Skeletal muscle tissue (tissue), 4 donors: ENCODE measurements around the gene NOL3. TPM values are rescaled to one million over a fixed set of nuclear protein-coding genes. Genes with fewer than 3 reads are reported as not detected.

Source experiments
- H3K27ac ChIP-seq: one replicate; pipeline ENCODE4 v1.7.0; 2013; ENCODE audit warnings: mild to moderate bottlenecking, low read depth, low read length, inconsistent platforms
- H3K27me3 ChIP-seq, 3 donors: one replicate each; pipeline ENCODE4 v1.7.0; 2013; ENCODE audit warnings: low read length in 3 of 3; ENCODE audit not compliant: control insufficient read depth in 3 of 3, insufficient read depth in 3 of 3
- H3K36me3 ChIP-seq, 3 donors: one replicate each; pipeline ENCODE4 v1.7.0; 2013; ENCODE audit warnings: low read length in 3 of 3; ENCODE audit not compliant: control insufficient read depth in 3 of 3, insufficient read depth in 3 of 3
- H3K4me1 ChIP-seq, 3 donors: one replicate each; pipeline ENCODE4 v1.7.0; 2013; ENCODE audit warnings: low read length in 3 of 3, mild to moderate bottlenecking in 3 of 3; ENCODE audit not compliant: control insufficient read depth in 3 of 3, insufficient read depth in 3 of 3
- H3K4me3 ChIP-seq, 3 donors: one replicate each; pipeline ENCODE4 v1.7.0; 2013; ENCODE audit warnings: low read length in 3 of 3
- H3K9ac ChIP-seq, 3 donors: one replicate each; pipeline ENCODE4 v1.7.0; 2013; ENCODE audit warnings: low read length in 3 of 3, mild to moderate bottlenecking in 3 of 3, moderate library complexity in 2 of 3, low read depth in 1 of 3
- H3K9me3 ChIP-seq, 3 donors: one replicate each; pipeline ENCODE4 v1.7.0; 2013; ENCODE audit warnings: low read length in 3 of 3; ENCODE audit not compliant: control insufficient read depth in 3 of 3
- total RNA-seq: library from RNA; depleted of rRNA; stranded (reverse); fragments of >200 nt; gene quantifications from one replicate; pipeline ENCODE4 v1.2.3, GENCODE V29; 2014
- donor health status: Osteomylitis.

Gene NOL3
- total RNA-seq, 1 donor from 2014 or later, result 11.0 TPM

DNA sequence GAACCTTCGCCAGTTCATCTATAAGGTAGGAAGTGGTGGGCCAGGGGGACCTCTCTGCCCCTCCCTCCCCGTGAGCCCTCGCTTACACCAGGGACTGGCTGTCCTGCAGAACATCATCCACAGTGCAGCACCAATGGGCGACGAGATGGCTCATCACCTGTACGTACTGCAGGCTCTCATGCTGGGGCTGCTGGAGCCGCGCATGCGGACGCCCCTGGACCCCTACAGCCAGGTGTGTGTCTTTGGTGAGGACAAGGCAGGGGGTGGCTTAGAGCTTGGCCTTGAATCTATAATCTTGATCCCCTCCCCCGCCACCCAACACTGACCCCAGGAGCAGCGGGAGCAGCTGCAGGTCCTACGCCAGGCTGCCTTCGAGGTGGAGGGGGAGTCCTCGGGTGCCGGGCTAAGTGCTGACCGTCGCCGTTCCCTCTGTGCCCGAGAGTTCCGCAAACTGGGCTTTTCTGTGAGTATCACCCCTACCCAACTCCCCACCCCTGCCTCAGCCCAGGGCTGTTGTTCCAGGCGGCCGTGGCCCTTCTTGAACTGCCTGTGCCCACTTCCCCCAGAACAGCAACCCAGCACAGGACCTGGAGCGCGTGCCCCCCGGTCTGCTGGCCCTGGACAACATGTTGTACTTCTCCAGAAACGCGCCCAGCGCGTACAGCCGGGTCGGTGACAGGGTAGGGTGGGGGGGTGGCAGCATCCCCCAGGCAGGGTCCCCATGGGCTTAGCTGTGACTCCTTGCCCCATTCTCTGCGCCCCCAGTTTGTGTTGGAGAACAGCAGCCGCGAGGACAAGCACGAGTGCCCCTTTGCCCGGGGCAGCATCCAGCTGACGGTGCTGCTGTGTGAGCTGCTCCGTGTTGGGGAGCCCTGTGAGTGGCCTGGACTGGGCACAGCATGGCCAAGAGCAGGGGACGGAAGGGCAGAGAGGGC, 31.3 kb downstream of the NOL3 start:
- Histone ChIP-seq H3K36me3 (peaks cover 26 to 32% (median 28%) of the 10 kb centered on the region in 3 donors), H3K27me3 (no peaks in the 10 kb centered on the region), H3K4me3 (no peak overlapping the region), H3K4me1 (peaks cover 9 to 16% (median 10%) of the 10 kb centered on the region in 3 donors), H3K9ac (no peak overlapping the region), H3K9me3 (no peaks in the 10 kb centered on the region), H3K27ac (no peak overlapping the region)

DNA sequence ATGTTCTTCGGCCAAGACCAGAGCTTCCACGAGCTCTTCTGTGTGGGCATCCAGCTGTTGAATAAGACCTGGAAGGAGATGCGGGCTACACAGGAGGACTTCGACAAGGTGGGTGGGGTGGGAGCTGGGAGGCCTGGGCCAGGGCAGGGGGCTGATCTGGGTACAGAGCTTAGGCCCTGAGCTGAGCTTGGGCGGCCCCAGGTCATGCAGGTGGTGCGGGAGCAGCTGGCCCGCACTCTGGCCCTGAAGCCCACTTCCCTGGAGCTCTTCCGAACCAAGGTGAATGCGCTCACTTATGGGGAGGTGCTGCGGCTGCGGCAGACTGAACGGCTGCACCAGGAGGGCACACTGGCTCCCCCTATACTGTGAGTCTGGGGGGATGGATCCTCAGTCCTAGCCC, 32.1 kb downstream of the NOL3 start:
- peaks cover 18 to 24% (median 21%) of the 10 kb centered on the region in 3 donors for H3K36me3 ChIP-seq

DNA sequence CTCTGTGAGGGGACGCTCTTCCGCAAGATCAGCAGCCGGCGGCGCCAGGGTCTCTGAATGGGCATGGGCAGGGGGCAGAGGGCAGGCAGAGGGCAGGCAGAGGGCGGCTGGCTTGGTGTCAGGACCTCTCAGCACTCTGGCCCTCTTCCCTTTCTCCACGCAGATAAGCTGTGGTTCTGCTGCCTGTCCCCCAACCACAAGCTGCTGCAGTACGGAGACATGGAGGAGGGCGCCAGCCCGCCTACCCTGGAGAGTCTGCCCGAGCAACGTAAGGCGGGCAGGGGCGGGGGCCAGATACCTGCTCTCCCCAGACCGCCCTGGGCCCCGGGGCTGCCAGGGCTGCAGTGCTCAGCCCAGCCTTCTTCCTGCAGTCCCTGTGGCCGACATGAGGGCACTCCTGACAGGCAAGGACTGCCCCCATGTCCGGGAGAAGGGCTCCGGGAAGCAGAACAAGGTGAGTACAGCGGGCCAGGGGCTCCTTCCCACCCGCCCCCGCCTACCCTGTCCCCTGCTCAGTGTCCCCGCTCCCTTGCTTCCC, 32.7 kb downstream of the NOL3 start:
- Histone ChIP-seq H3K9ac (no peak overlapping the region), H3K36me3 (peaks cover 12 to 18% (median 15%) of the 10 kb centered on the region in 3 donors), H3K9me3 (no peaks in the 10 kb centered on the region), H3K4me3 (no peak overlapping the region), H3K4me1 (peaks cover 11 to 19% (median 17%) of the 10 kb centered on the region in 3 donors), H3K27ac (no peak overlapping the region), H3K27me3 (no peaks in the 10 kb centered on the region)

More for the DNA sequence above, 32.1 kb downstream of the NOL3 start:
- no peak overlapping the region for H3K27ac ChIP-seq
- H3K9me3 ChIP-seq, result no peaks in the 10 kb centered on the region
- H3K4me3 ChIP-seq, result no peak overlapping the region
- H3K27me3 ChIP-seq, result no peaks in the 10 kb centered on the region
- peaks cover 8 to 19% (median 14%) of the 10 kb centered on the region in 3 donors for H3K4me1 ChIP-seq
- no peak overlapping the region for H3K9ac ChIP-seq

DNA sequence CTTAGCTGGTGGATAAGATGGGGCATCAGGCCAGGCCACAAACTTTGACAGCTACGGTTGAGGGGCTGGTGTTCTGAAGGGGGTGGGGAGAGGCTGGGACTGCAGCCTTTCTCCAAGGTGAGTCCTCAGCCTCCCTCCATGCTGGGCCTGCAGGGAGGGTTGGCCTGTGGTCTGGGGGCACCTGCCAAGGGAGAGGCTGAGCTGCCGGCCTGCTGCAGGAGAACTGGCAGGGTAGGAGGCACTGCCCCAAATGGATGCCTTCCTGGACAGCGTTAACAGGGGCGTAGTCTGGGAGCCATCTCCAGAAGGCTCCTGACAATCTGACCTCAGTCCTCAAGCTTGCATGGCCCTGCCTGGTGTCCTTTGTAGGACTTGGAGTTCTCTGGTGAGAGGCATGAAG, 33.7 kb downstream of the NOL3 start:
- H3K27ac ChIP-seq, result no peak overlapping the region
- no peak overlapping the region for H3K4me3 ChIP-seq
- H3K36me3 ChIP-seq, result peaks cover 9 to 14% (median 12%) of the 10 kb centered on the region in 3 donors
- H3K9ac ChIP-seq, result no peak overlapping the region
- H3K27me3 ChIP-seq, result no peaks in the 10 kb centered on the region
- H3K9me3 ChIP-seq, result no peaks in the 10 kb centered on the region
- H3K4me1 ChIP-seq, result peaks cover 13 to 24% (median 19%) of the 10 kb centered on the region in 3 donors

DNA sequence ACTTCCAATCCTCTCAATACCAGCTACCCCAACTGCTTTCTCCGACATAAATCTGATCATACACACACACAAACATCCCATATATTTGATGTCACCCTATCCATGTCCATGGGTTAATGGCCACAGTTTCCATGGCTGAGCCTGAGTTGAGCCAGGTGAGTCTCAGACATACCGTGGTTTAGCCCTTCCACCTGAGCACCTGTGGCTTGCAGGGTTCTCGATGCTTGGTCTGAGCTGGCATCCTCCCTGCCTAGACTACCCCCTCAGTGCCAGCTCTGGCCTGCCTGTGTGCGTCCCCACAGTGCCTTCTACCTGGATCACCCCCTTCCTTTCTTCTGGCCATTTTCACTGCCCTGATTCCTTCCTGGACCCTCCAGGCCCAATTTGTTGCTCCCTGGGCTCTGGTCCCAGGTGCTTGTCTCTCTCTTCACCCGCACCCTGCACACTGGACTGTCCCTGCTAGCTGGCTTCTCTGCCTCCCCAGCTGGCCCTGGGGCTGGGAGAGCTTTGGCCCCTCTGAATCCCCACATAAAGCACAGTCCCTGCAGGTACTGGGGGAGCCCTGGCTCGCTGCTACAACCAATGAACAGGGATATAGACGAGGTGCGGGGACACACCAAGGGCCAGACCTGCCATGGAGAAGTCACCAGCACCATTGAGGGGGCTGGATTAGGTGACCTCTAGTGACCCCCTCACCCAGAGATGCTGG, 35.9 kb downstream of the NOL3 start:
- Histone ChIP-seq H3K9ac (peak overlapping the region in 1 of 3 donors; percentile 4), H3K27ac (no peak overlapping the region), H3K36me3 (peaks cover 8 to 17% (median 11%) of the 10 kb centered on the region in 3 donors), H3K27me3 (no peaks in the 10 kb centered on the region), H3K4me3 (no peak overlapping the region), H3K4me1 (peaks cover 28 to 44% (median 35%) of the 10 kb centered on the region in 3 donors), H3K9me3 (no peaks in the 10 kb centered on the region)

DNA sequence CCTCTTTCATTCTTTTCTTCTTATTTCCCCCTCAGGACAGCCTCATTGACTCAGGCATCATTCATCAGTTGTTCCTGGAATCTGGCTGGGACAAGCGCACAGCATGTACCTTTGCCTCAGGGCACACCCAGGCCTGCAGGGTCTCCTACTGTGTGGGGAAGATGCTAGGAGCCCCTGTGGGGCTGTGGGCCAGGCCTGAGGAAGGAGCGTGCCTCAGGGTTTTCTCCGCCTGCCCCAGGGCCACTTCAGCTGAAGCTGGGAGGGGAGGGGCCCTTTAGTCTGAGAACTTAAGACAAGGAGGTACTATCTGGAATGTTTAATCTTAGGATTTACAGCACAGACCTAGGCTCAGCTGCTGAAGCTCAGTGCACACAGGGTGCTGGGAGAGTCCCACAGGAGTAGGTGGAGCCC, 36.5 kb downstream of the NOL3 start:
- Histone ChIP-seq H3K27ac (no peak overlapping the region), H3K27me3 (no peaks in the 10 kb centered on the region), H3K9me3 (no peaks in the 10 kb centered on the region), H3K4me1 (peaks cover 28 to 44% (median 35%) of the 10 kb centered on the region in 3 donors), H3K9ac (no peak overlapping the region), H3K36me3 (peaks cover 5 to 13% (median 7%) of the 10 kb centered on the region in 3 donors), H3K4me3 (no peak overlapping the region)

DNA sequence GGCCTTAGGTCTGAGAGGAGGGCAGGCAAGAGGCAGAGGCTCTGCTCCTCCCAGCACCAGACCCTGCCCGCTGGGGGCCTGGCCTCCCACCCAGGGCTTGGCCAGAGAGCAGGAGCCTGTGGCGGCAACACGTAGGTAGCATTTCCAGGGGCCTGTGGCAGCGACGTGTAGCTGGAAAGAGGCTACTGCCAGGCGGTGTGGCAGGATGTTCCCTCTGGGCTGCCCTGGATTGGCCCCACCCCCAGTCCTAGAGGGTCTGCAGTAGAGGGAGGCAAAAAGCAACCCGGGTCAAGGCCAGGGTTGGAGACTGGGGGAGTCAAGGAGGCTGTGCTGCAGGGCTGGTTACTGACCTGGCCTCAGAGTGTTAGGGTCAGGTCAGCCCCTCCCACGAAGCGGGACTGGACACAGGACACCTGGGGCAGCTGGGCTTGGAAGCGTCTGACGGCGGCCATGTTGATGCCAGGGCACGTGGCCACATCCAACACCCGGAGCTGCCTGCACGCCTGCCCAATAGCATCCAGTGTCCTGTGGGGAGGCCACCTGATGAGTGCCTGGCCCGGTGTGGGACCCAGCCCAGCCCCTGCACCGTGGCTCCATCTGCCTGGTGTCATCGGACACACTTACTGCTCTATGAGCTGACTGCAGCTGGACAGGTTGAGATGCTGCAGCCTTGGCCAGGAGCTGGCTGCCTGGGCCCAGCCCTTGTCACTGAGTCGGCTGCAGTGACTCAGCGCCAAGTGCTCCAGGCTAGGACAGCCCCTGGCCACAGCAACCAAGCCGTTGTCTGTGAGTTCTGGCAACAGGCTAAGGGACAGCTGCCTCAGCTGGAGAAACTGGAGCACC, 37.1 kb downstream of the NOL3 start:
- no peaks in the 10 kb centered on the region for H3K27me3 ChIP-seq
- peaks cover 28 to 44% (median 35%) of the 10 kb centered on the region in 3 donors for H3K4me1 ChIP-seq
- H3K4me3 ChIP-seq, result peak overlapping the region in 1 of 3 donors; percentile 45
- H3K36me3 ChIP-seq, result peaks cover 2 to 13% (median 7%) of the 10 kb centered on the region in 3 donors
- H3K9me3 ChIP-seq, result no peaks in the 10 kb centered on the region
- peak overlapping the region in 1 of 3 donors; percentile 43 for H3K9ac ChIP-seq
- H3K27ac ChIP-seq, result peak overlapping the region; percentile 23

DNA sequence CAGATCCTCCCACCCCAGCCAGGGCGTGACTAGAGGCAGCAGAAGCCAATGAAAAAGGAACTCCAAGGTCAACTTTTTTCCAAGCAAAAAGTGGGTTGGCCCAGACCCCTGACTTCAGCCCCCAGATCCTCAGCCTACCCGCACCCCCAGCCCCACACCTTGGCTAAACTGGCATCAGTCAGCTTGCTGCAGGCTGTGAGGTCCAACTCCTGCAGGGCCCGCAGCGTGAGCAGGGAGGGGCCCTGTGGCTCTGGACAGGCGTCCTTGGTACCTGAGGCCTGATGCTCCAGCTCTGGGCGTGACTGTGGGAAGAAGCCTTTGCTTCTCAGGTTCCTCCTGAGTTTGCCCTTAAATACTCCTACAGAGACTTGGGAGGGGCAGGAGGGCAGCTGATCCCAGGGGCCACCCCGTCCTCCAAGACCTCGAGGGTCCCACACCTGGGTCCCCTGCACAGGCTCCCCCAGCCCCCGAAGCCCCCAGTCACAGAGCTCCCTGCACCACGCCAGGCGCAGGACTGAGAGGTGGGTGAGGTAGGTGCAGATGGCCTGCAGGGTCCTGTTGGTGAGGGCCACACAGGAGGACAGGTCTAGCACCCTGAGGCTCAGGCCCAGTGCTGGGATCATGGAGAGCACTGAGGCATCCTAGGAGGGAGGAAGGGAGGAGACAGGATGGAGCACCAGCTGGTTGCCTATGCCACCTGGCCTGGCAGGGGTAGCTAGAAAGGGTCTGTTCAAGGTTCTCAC, 38.0 kb downstream of the NOL3 start:
- Histone ChIP-seq H3K9ac (peak overlapping the region in 1 of 3 donors; percentile 54), H3K4me3 (no peak overlapping the region), H3K9me3 (no peaks in the 10 kb centered on the region), H3K27ac (peak overlapping the region; percentile 23), H3K27me3 (no peaks in the 10 kb centered on the region), H3K4me1 (peaks cover 31 to 50% (median 40%) of the 10 kb centered on the region in 3 donors), H3K36me3 (peaks cover 0 to 13% (median 7%) of the 10 kb centered on the region in 3 donors)
